ENCODE measurements around the gene SLC22A3.
"Not testable (repeated sequence)": the region's sequence is repeated elsewhere in the genome, so short reads cannot be mapped to it uniquely, and the experiment has no call there.

Gene SLC22A3

DNA sequence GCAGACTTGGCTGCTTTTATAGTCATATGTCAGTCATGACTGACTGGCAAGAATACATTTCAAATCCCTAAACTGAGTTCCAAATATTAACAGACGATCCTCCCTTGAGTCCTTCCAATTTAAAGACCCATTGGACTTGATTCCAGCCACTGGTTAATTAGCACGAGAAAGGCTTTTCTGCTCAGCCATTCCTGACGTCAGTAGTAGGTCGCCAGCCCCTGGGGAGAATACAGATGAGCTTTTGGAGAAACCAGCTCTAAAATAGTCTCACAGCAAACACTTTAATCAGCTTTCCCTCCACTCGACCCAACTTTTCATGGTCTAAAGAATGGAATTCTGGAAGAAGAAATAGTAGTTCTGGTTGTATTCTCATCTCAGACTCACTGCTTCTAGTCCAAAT, 91.6 kb downstream of the SLC22A3 start:
- DNase-seq (ENCODE audit: low read depth) = no peak
- TF ChIP-seq, protein P1, sequence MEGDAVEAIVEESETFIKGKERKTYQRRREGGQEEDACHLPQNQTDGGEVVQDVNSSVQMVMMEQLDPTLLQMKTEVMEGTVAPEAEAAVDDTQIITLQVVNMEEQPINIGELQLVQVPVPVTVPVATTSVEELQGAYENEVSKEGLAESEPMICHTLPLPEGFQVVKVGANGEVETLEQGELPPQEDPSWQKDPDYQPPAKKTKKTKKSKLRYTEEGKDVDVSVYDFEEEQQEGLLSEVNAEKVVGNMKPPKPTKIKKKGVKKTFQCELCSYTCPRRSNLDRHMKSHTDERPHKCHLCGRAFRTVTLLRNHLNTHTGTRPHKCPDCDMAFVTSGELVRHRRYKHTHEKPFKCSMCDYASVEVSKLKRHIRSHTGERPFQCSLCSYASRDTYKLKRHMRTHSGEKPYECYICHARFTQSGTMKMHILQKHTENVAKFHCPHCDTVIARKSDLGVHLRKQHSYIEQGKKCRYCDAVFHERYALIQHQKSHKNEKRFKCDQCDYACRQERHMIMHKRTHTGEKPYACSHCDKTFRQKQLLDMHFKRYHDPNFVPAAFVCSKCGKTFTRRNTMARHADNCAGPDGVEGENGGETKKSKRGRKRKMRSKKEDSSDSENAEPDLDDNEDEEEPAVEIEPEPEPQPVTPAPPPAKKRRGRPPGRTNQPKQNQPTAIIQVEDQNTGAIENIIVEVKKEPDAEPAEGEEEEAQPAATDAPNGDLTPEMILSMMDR (conservative IDR thresholded peaks at IDR 0.05; ENCODE audit: low read depth, low read length) = no peak
- no peak overlapping the region for H3K4me3 ChIP-seq (ENCODE audit: low read length)

DNA sequence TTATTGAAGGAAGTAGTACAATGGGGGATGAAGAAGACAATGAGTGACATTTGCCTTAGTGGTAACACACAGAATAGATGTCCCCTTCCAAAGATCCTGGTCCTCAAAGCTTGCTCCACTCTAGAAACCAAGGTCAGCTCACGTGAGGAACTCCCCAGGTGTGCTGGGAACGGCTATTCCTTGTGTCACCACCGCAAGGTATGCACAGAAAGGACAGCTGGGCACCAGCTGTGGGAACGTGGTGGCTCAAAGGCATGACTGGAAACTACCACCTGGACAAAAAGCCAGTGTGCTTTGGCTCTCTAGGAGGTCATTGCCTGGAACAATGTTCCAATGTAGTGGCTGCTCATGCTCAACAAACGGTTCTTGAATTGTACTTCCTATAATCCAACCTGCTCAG, 94.0 kb downstream of the SLC22A3 start:
- TF ChIP-seq, protein P1 (conservative IDR thresholded peaks at IDR 0.05; ENCODE audit: low read depth, low read length) = no peak
- no peak overlapping the region for H3K4me3 ChIP-seq (ENCODE audit: low read length)
- DNase-seq (ENCODE audit: low read depth) = no peak

DNA sequence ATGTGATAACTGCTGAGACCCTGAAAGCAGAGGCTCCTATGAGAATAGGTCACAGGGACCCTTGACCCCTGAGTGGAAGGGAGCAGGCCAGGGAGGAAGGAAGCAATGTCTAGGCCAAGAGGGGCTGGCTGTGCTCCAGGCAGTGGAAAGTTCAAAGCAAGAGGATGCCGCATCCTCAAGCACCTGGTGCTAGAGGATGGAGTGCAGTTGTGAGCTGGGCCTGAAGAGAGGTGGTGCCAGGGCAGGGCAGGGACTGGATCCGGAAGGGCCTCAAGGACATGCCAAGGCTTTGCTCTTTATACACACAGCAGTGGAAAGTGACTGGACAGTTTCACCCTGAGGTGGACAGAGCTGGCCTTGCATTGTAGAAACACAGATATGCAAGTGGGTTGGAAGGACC, 97.0 kb downstream of the SLC22A3 start:
- H3K4me3 ChIP-seq (ENCODE audit: low read length) = no peak overlapping the region
- TF ChIP-seq, protein P1 (conservative IDR thresholded peaks at IDR 0.05; ENCODE audit: low read depth, low read length) = no peak
- DNase-seq (ENCODE audit: low read depth) = no peak

DNA sequence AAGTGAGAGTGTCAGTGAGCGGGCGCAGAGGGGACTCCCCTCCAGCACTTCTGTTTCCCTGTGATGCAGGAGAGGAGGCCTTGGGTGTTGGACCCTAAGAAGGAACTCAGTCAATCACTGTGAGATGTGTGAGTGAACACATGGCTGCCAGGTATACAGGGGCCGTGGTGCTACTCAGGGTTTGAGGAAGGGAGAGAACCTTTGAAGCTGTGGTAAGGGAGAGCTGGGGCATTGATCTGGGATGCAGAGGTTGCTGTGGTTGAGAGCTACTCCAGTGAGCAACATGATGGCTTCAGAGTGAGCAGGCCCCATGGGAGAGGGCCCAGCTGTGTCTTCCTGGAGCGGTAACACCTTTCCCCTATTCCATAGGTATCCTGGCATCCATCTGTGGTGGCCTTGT, 99.2 kb downstream of the SLC22A3 start:
- DNase-seq (ENCODE audit: low read depth) = no peak
- TF ChIP-seq, protein P1 (conservative IDR thresholded peaks at IDR 0.05; ENCODE audit: low read depth, low read length) = no peak
- H3K4me3 ChIP-seq (ENCODE audit: low read length) = no peak overlapping the region

DNA sequence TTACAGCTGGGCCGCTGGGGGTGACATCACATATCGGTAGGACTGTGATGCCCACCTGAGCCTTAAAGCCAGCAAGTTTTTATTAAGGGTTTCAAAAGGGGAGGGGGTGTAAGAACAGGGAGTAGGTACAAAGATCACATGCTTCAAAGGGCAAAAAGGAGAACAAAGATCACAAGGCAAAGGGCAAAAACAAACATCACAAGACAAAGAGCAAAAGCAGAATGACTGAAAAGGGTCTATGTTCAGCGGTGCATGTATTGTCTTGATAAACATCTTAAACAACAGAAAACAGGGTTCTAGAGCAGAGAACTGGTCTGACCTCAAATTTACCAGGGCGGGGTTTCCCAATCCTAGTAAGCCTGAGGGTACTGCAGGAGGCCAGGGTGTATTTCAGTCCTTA, 101.6 kb downstream of the SLC22A3 start:
- not testable (repeated sequence) for DNase-seq (ENCODE audit: low read depth); H3K4me3 ChIP-seq (ENCODE audit: low read length)

DNA sequence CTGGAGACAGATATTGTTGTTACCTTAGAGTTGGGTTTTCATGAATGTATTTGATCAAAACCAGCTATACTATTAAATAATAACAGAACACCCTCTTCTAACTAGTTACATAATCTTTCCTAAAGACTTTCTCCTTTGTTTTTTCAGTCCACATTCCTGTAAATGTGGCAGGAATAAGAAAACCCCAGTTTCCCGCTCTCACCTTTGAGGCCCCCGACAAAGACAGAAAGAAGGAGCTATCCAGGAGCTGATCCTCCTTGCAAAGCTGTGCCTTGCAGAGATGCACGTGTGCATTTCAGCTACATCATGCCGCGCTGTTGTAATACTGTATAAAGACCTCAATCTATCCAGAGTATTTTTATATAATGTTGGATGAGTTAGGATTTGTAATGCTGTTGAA, 102.7 kb downstream of the SLC22A3 start:
- TF ChIP-seq, protein P1 (conservative IDR thresholded peaks at IDR 0.05; ENCODE audit: low read depth, low read length) = no peak
- no peak for DNase-seq (ENCODE audit: low read depth)
- no peak overlapping the region for H3K4me3 ChIP-seq (ENCODE audit: low read length)

DNA sequence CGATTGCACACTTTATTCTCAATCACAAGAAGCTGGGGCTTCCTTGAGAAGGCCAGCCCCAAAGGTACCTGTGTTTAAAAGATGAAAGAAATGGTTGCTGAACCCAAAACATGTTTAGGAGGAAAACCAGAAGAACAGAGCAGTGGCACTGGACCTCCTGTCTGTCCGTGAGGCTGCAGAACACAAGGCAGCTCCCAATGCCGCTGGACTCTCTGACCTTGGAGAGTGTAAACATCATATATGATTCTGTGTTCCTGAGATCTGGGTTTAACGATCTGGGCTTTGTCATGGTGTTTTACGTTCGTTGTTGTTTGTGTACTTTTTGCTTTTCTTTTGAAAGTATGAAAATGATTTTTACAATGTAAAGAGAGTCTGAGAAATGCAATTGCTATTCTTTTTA, 106.1 kb downstream of the SLC22A3 start:
- no peak for DNase-seq (ENCODE audit: low read depth)
- no peak overlapping the region for H3K4me3 ChIP-seq (ENCODE audit: low read length)
- TF ChIP-seq, protein P1 (conservative IDR thresholded peaks at IDR 0.05; ENCODE audit: low read depth, low read length) = no peak

DNA sequence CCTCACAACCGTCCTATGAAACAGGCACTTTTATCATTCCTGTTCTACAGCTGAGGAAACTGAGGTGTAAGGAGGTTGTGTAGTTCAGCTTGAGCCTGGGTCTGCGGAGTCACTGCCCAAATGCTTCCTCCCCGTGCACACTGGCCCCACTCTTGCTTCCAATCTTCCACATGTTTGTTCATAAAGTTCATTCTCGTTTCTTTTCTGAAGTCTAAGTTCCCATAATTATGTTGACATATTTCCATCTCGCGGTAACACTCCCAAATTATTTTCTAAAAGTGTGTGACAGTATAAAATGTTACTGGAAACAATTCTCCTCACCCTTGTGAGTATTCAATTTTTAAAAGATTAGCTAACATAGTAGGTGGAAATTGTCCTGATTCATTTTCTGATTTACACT, 106.9 kb downstream of the SLC22A3 start:
- no peak overlapping the region for H3K4me3 ChIP-seq (ENCODE audit: low read length)
- no peak for DNase-seq (ENCODE audit: low read depth)
- TF ChIP-seq, protein P1 (conservative IDR thresholded peaks at IDR 0.05; ENCODE audit: low read depth, low read length) = no peak

Measured in retinal pigment epithelial cell (primary cell).